Measurements from ENCODE around the gene SPG11. TPM values are rescaled to one million over a fixed set of nuclear protein-coding genes. Genes with fewer than 3 reads are reported as not detected.

SPG11 gene
- total RNA-seq, 2 donors from 2014 or later: 68.1 to 76.0 TPM

DNA sequence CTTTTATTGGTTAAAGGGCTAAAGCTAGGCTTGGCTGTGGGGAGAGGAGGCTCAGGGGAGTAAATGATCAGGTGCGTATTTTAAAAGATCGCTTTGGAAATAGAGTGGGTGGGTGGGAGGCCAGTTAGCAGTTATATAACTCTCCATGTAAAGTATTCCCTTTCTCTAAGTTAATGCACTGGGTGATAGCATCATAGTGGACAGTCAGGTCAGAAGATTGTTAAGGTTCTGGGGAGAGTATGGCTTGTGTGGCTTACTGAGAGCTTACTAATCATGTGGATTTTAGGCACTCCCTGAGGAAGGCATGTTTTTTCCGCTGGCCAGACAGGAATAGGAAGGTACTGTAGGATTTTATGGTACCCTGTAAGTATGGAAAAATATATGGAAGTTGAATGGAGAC, 132.8 kb downstream of the SPG11 start:
- Histone ChIP-seq H3K27ac (no peak overlapping the region), H3K27me3 (replicated peaks; ENCODE audit: insufficient read depth) (no peaks in the 10 kb centered on the region), H3K4me1 (ENCODE audit: control insufficient read depth in 1 of 2, low read depth in 2 of 2) (peaks cover 6 to 9% of the 10 kb centered on the region in 2 donors), H3K36me3 (no peaks in the 10 kb centered on the region), H3K4me3 (no peak overlapping the region), H3K9me3 (no peaks in the 10 kb centered on the region)
- DNase-seq (ENCODE audit: low spot score) (no peak), ATAC-seq (ENCODE audit: insufficient number of reproducible peaks, low FRiP score, low read depth) (no peak)
- TF ChIP-seq CTCF (IDR thresholded peaks at IDR 0.05): no peak

DNA sequence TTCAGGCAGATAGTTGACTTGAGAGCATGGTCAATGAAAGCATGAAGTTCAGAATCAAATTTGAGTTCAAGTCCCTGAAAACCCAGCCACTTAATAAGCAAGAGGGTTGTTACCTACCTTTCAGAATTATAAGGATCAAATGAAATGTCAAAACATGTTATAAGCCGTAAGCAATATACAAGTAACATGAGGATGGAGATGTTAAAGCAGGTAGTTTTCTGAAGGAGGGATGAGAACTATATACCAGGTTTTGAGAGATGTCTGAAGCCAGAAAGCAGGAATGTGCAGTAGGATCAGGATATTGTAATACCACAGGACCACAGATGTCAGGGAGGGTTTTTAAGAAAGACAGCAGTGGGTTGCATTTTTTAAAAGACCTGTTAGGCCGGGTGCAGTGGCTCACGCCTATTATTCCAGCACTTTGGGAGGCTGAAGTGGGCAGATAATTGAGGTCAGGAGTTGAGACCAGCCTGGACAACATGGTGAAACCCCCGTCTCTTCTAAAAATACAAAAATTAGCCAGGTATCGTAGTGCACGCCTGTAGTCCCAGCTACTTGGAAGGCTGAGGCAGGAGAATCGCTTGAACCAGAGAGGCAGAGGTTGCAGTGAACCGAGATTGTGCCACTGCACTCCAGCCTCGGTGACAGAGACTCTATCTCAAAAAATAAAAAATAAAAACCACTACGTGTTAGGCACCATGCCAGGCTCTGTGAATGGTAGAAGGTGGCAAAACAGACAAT, 133.4 kb downstream of the SPG11 start:
- DNase-seq (ENCODE audit: low spot score) (no peak), ATAC-seq (ENCODE audit: insufficient number of reproducible peaks, low FRiP score, low read depth) (no peak)
- Histone ChIP-seq H3K27ac (no peak overlapping the region), H3K4me3 (no peak overlapping the region), H3K4me1 (ENCODE audit: control insufficient read depth in 1 of 2, low read depth in 2 of 2) (peaks cover 1 to 3% of the 10 kb centered on the region in 2 donors), H3K27me3 (replicated peaks; ENCODE audit: insufficient read depth) (no peaks in the 10 kb centered on the region), H3K36me3 (no peaks in the 10 kb centered on the region), H3K9me3 (no peaks in the 10 kb centered on the region)
- TF ChIP-seq CTCF (IDR thresholded peaks at IDR 0.05): no peak

- H3K4me1 ChIP-seq (ENCODE audit: control insufficient read depth in 1 of 2, low read depth in 2 of 2): no peaks in the 10 kb centered on the region
- no peak for DNase-seq (ENCODE audit: low spot score)
- H3K4me3 ChIP-seq: no peak overlapping the region
- H3K27ac ChIP-seq: no peak overlapping the region
- H3K27me3 ChIP-seq (replicated peaks; ENCODE audit: insufficient read depth): no peaks in the 10 kb centered on the region
- no peak for ATAC-seq (ENCODE audit: insufficient number of reproducible peaks, low FRiP score, low read depth)
- peaks cover 4% of the 10 kb centered on the region for H3K36me3 ChIP-seq
- no peak for TF ChIP-seq CTCF (IDR thresholded peaks at IDR 0.05)
- H3K9me3 ChIP-seq: no peaks in the 10 kb centered on the region
Measured at GRCh38 chr15:44527241-44527640, 136.2 kb downstream of the SPG11 start.

GRCh38 chr15:44525018-44525417, 138.4 kb downstream of the SPG11 start:
- no peak for TF ChIP-seq CTCF (IDR thresholded peaks at IDR 0.05)
- ATAC-seq (ENCODE audit: insufficient number of reproducible peaks, low FRiP score, low read depth) (no peak), DNase-seq (ENCODE audit: low spot score) (no peak)
- H3K9me3 ChIP-seq: no peaks in the 10 kb centered on the region
- no peaks in the 10 kb centered on the region for H3K27me3 ChIP-seq (replicated peaks; ENCODE audit: insufficient read depth)
- H3K4me3 ChIP-seq: no peak overlapping the region
- peaks cover 7% of the 10 kb centered on the region for H3K36me3 ChIP-seq
- H3K27ac ChIP-seq: no peak overlapping the region
- H3K4me1 ChIP-seq (ENCODE audit: control insufficient read depth in 1 of 2, low read depth in 2 of 2): no peaks in the 10 kb centered on the region

- no peak overlapping the region for H3K27ac ChIP-seq
- ATAC-seq (ENCODE audit: insufficient number of reproducible peaks, low FRiP score, low read depth) (no peak), DNase-seq (ENCODE audit: low spot score) (no peak)
- H3K4me3 ChIP-seq: no peak overlapping the region
- no peaks in the 10 kb centered on the region for H3K27me3 ChIP-seq (replicated peaks; ENCODE audit: insufficient read depth)
- no peaks in the 10 kb centered on the region for H3K9me3 ChIP-seq
- peaks cover 16% of the 10 kb centered on the region for H3K36me3 ChIP-seq
- H3K4me1 ChIP-seq (ENCODE audit: control insufficient read depth in 1 of 2, low read depth in 2 of 2): no peaks in the 10 kb centered on the region
- TF ChIP-seq CTCF (IDR thresholded peaks at IDR 0.05): no peak
Measured at GRCh38 chr15:44519537-44519936, 143.9 kb downstream of the SPG11 start.
